ENCODE data around the gene APLP1.

Gene APLP1

GRCh38 chr19:35928507-35928906, 60.1 kb downstream of the APLP1 start:
- DNase-seq (ENCODE audit: low read depth, low spot score), result no peak
- no peak overlapping the region for H3K4me3 ChIP-seq (ENCODE audit: low read length)

Measured in Jurkat, Clone E6-1 (cell line).